ENCODE measurements around the gene KCNE1.
"Not testable (repeated sequence)": the region's sequence is repeated elsewhere in the genome, so short reads cannot be mapped to it uniquely, and the experiment has no call there.

- not testable (repeated sequence) for TF ChIP-seq CTCF (conservative IDR thresholded peaks at IDR 0.05 in 1 of 2, IDR thresholded peaks at IDR 0.05 in 1 of 2; ENCODE audit: low read depth in 1 of 2, low read length in 2 of 2); EZH2 (IDR thresholded peaks at IDR 0.05; ENCODE audit: low read length, missing control alignments)
Observed at GRCh38 chr21:34427339-34427738, 84.7 kb downstream of the KCNE1 start.

Data from fibroblast of lung (primary cell).